GM18951 (cell line): ENCODE data around the gene NBR1.
"Not testable (repeated sequence)": the region's sequence is repeated elsewhere in the genome, so short reads cannot be mapped to it uniquely, and the experiment has no call there.

Experiments used
- POLR2A ChIP-seq: IDR thresholded peaks from 4 replicates; pipeline ENCODE4 v1.6.1; 2011; ENCODE audit warnings: mild to moderate bottlenecking; ENCODE audit not compliant: insufficient read length, insufficient read depth; ENCODE audit errors: extremely low read depth
- in situ Hi-C: fragments of 300-500 bp; cut with MboI; formaldehyde crosslinking; loops from one replicate; pipeline ENCODE4 v1.12.0; 2022; ENCODE audit warnings: low sequenced_read_pairs, mixed read lengths, inconsistent platforms; ENCODE audit not compliant: unreplicated experiment

NBR1 gene

GRCh38 chr17:43171586-43172487 lies 823 bp downstream of the NBR1 start:
- in situ Hi-C loops, result no loop called here
- no peak for TF ChIP-seq POLR2A

GRCh38 chr17:43175213-43176118 lies 4.5 kb downstream of the NBR1 start:
- in situ Hi-C loops, result no loop called here
- no peak for TF ChIP-seq POLR2A

- in situ Hi-C loops, result no loop called here
- TF ChIP-seq POLR2A, result no peak
Observed at GRCh38 chr17:43176119-43176570, 5.1 kb downstream of the NBR1 start.

GRCh38 chr17:43183921-43184320 lies 12.9 kb downstream of the NBR1 start:
- no peak for TF ChIP-seq POLR2A
- in situ Hi-C loops, result no loop called here

- in situ Hi-C loops, result not testable (repeated sequence)
Observed at GRCh38 chr17:43186656-43187055, 15.6 kb downstream of the NBR1 start.

- in situ Hi-C loops, result no loop called here
- no peak for TF ChIP-seq POLR2A
Observed at GRCh38 chr17:43193251-43193650, 22.2 kb downstream of the NBR1 start.

GRCh38 chr17:43199633-43200032 lies 28.6 kb downstream of the NBR1 start:
- in situ Hi-C loops, result no loop called here
- no peak for TF ChIP-seq POLR2A

- in situ Hi-C loops, result no loop called here
- no peak for TF ChIP-seq POLR2A
Observed at GRCh38 chr17:43200127-43200526, 29.1 kb downstream of the NBR1 start.

GRCh38 chr17:43203013-43203412 lies 32.0 kb downstream of the NBR1 start:
- in situ Hi-C loops, result not testable (repeated sequence)

- TF ChIP-seq POLR2A, result no peak
- in situ Hi-C loops, result no loop called here
Observed at GRCh38 chr17:43210576-43210975, 39.6 kb downstream of the NBR1 start.

GRCh38 chr17:43211123-43211479 lies 40.1 kb downstream of the NBR1 start:
- in situ Hi-C loops, result no loop called here
- no peak for TF ChIP-seq POLR2A

GRCh38 chr17:43211480-43212402 lies 40.7 kb downstream of the NBR1 start, which contains the start of gene TMEM106A:
Gene TMEM106A, plus strand, starts transcription at chr17:43211875. Its CDS starts 1,167 bp downstream, at chr17:43213042.
- in situ Hi-C loops, result no loop called here
- peak; percentile 91 for TF ChIP-seq POLR2A
